ENCODE results near the gene USP32. TPM values are rescaled to one million over a fixed set of nuclear protein-coding genes. Genes with fewer than 3 reads are reported as not detected.
A peak's percentile ranks its signal among the peaks of the same experiment; 100 is the strongest.

USP32 gene
- total RNA-seq, 1 experiment from 2014 or later: 73.5 TPM

- H4K8ac ChIP-seq (replicated peaks; ENCODE audit: insufficient read length, low read depth, low read length): no peak overlapping the region
- Mint-ChIP-seq H3K9me3 (no peaks in the 10 kb centered on the region; a peak in 1 of 5 replicates), H3K27ac (peak overlapping the region; percentile 85 to 93 (median 86); a peak in 6 of 7 replicates), H3K4me3 (peak overlapping the region in 1 of 2 experiments; percentile 41; a peak in 2 of 5 replicates), H3K36me3 (ENCODE audit: insufficient read depth in 1 of 3, low read depth in 3 of 3) (peaks cover 0 to 10% (median under 1%) of the 10 kb centered on the region in 3 experiments; a peak in 5 of 7 replicates), H3K27me3 (ENCODE audit: low read depth) (no peaks in the 10 kb centered on the region), H3K4me1 (peaks cover 20 to 21% of the 10 kb centered on the region in 2 experiments)
- no peak overlapping the region for H3K9ac ChIP-seq (ENCODE audit: extremely low read depth, insufficient read length, low read length)
- no peak overlapping the region for H2AK5ac ChIP-seq (ENCODE audit: insufficient read length, low read length)
- no peak overlapping the region for H2BK5ac ChIP-seq (ENCODE audit: insufficient read length, low read length)
- no peak overlapping the region for H3K23ac ChIP-seq (ENCODE audit: insufficient read length, low read depth, low read length)
- no peak for TF ChIP-seq CTCF (conservative IDR thresholded peaks at IDR 0.05)
- H2AFZ ChIP-seq (ENCODE audit: low read length): no peak overlapping the region
- H4K91ac ChIP-seq (ENCODE audit: insufficient read length, low read depth, low read length): no peak overlapping the region
- no peak overlapping the region for H3K14ac ChIP-seq (ENCODE audit: insufficient read depth, low read length)
- H3K79me2 ChIP-seq (ENCODE audit: insufficient read depth, low read length): peaks cover 7% of the 10 kb centered on the region; the same call in 1 of the 2 replicates
- H3K79me1 ChIP-seq (ENCODE audit: insufficient read depth, low read depth, low read length, poor library complexity, severe bottlenecking): peaks cover 3% of the 10 kb centered on the region
- H3K4me2 ChIP-seq (ENCODE audit: insufficient read depth, insufficient read length, low read length): no peak overlapping the region
- no peak overlapping the region for H4K5ac ChIP-seq (ENCODE audit: insufficient read length, low read depth, low read length)
- H2BK20ac ChIP-seq (ENCODE audit: low read depth, low read length, poor library complexity, severe bottlenecking): no peak overlapping the region
- DNase-seq: peak; percentile 83
- H3K18ac ChIP-seq (ENCODE audit: insufficient read length, low read depth, low read length): no peak overlapping the region
- no peaks in the 10 kb centered on the region for H3K23me2 ChIP-seq (ENCODE audit: insufficient read length, low read depth, low read length, poor library complexity, severe bottlenecking)
- no peaks in the 10 kb centered on the region for H4K20me1 ChIP-seq (ENCODE audit: control insufficient read depth, insufficient read depth, insufficient read length)
- no peak overlapping the region for H3K56ac ChIP-seq (ENCODE audit: insufficient read length, low read depth, low read length)
- no peak overlapping the region for H2BK12ac ChIP-seq (ENCODE audit: insufficient read length, low read depth, low read length)
- no peak overlapping the region for H2BK15ac ChIP-seq (ENCODE audit: low read depth, low read length)
- H3T11ph ChIP-seq (ENCODE audit: low read length): no peak overlapping the region
- no peaks in the 10 kb centered on the region for H3K9me3 ChIP-seq (ENCODE audit: control insufficient read depth, low read depth, low read length)
- no peak overlapping the region for H2BK120ac ChIP-seq (ENCODE audit: low read depth, low read length, poor library complexity, severe bottlenecking)
- no peak overlapping the region for H3K4ac ChIP-seq (ENCODE audit: low read depth, low read length)
- no peak overlapping the region for H3K27ac ChIP-seq (ENCODE audit: insufficient read length, low read depth, low read length)
- no CpG with 5 or more reads among the region's 27 CpGs for WGBS (ENCODE audit: extremely low coverage, insufficient read length, low lambda C conversion rate)
- peaks cover 6% of the 10 kb centered on the region; the same call in 1 of the 2 replicates for H3K4me1 ChIP-seq (ENCODE audit: insufficient read depth, low read length)
- H3K27me3 ChIP-seq (ENCODE audit: insufficient read depth, low read length): no peaks in the 10 kb centered on the region
These were observed 64.6 kb downstream of the USP32 start for GRCh38 chr17:60327134-60327900.
